ENCODE results near the gene IMMP2L. TPM values are rescaled to one million over a fixed set of nuclear protein-coding genes. Genes with fewer than 3 reads are reported as not detected.

The IMMP2L gene
- total RNA-seq, 4 donors from 2014 or later, result 23.8 to 30.0 (median 27.7) TPM

GRCh38 chr7:111174510-111174909 lies 387.8 kb downstream of the IMMP2L start:
- intact Hi-C loops (cut with DNase I), result no loop called here

GRCh38 chr7:111173990-111174389 lies 388.3 kb downstream of the IMMP2L start:
- WGBS, 2 donors, result 81 to 86% methylated on average over 2 of the region's 2 CpGs
- intact Hi-C loops (cut with DNase I), result no loop called here

More at GRCh38 chr7:111174510-111174909, 387.8 kb downstream of the IMMP2L start:
- no peak for TF ChIP-seq POLR2A (IDR thresholded peaks at IDR 0.05)
- TF ChIP-seq, protein P1, sequence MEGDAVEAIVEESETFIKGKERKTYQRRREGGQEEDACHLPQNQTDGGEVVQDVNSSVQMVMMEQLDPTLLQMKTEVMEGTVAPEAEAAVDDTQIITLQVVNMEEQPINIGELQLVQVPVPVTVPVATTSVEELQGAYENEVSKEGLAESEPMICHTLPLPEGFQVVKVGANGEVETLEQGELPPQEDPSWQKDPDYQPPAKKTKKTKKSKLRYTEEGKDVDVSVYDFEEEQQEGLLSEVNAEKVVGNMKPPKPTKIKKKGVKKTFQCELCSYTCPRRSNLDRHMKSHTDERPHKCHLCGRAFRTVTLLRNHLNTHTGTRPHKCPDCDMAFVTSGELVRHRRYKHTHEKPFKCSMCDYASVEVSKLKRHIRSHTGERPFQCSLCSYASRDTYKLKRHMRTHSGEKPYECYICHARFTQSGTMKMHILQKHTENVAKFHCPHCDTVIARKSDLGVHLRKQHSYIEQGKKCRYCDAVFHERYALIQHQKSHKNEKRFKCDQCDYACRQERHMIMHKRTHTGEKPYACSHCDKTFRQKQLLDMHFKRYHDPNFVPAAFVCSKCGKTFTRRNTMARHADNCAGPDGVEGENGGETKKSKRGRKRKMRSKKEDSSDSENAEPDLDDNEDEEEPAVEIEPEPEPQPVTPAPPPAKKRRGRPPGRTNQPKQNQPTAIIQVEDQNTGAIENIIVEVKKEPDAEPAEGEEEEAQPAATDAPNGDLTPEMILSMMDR (IDR thresholded peaks at IDR 0.05), result no peak
- 79 to 96% methylated on average over 3 of the region's 3 CpGs for WGBS, 2 donors
- DNase-seq, result no peak
- no peak overlapping the region for H3K4me3 ChIP-seq (replicated peaks in 1 of 3)
- H3K9me3 ChIP-seq, result no peaks in the 10 kb centered on the region
- H3K27ac ChIP-seq, result no peak overlapping the region
- H3K4me1 ChIP-seq, result peaks cover 0 to 4% of the 10 kb centered on the region in 2 donors
- H3K27me3 ChIP-seq, result no peaks in the 10 kb centered on the region
- no peaks in the 10 kb centered on the region for H3K36me3 ChIP-seq

DNA sequence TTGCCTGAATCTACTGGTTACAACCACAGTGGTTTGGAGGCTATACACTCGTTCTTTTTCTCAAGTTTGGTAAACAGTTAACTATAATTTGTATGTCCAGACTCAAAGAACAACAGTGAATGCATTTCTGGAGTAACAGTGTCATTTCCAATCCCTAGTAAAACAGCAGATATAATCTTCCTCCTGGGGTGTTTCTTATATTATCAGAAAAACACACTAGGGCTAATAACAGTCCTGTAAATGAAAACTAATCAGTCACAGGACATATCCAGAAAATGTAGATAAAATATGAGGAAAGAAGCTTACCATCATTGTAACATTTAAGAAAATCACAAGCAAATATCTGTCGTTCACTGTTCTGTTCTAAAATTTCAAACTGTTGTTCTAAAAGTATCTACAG lies 388.8 kb downstream of the IMMP2L start:
- DNase-seq, result no peak
- H3K27me3 ChIP-seq, result no peaks in the 10 kb centered on the region
- no peak overlapping the region for H3K4me3 ChIP-seq (replicated peaks in 1 of 3)
- H3K4me1 ChIP-seq, result peaks cover 6 to 10% of the 10 kb centered on the region in 2 donors
- no peak for TF ChIP-seq POLR2A (IDR thresholded peaks at IDR 0.05)
- TF ChIP-seq, protein P1 (IDR thresholded peaks at IDR 0.05), result no peak
- 89 to 93% methylated on average over 2 of the region's 2 CpGs for WGBS, 2 donors
- intact Hi-C loops (cut with DNase I), result no loop called here
- H3K9me3 ChIP-seq, result no peaks in the 10 kb centered on the region
- H3K36me3 ChIP-seq, result no peaks in the 10 kb centered on the region
- H3K27ac ChIP-seq, result no peak overlapping the region

More at GRCh38 chr7:111173990-111174389, 388.3 kb downstream of the IMMP2L start:
- no peak overlapping the region for H3K27ac ChIP-seq
- no peaks in the 10 kb centered on the region for H3K27me3 ChIP-seq
- no peak overlapping the region for H3K4me3 ChIP-seq (replicated peaks in 1 of 3)
- no peak for DNase-seq
- no peak for TF ChIP-seq POLR2A (IDR thresholded peaks at IDR 0.05)
- TF ChIP-seq, protein P1 (IDR thresholded peaks at IDR 0.05), result no peak
- no peaks in the 10 kb centered on the region for H3K9me3 ChIP-seq
- H3K36me3 ChIP-seq, result no peaks in the 10 kb centered on the region
- H3K4me1 ChIP-seq, result peaks cover 3 to 8% of the 10 kb centered on the region in 2 donors

GRCh38 chr7:111172564-111173257 lies 389.6 kb downstream of the IMMP2L start:
- Histone ChIP-seq H3K27me3 (no peaks in the 10 kb centered on the region), H3K4me3 (replicated peaks in 1 of 3) (no peak overlapping the region), H3K9me3 (no peaks in the 10 kb centered on the region), H3K4me1 (peaks cover 10 to 14% of the 10 kb centered on the region in 2 donors), H3K36me3 (no peaks in the 10 kb centered on the region), H3K27ac (no peak overlapping the region)
- DNase-seq, result no peak
- intact Hi-C loops (cut with DNase I), result no loop called here
- WGBS, 2 donors, result 90 to 96% methylated on average over 2 of the region's 2 CpGs
- TF ChIP-seq, protein P1 (IDR thresholded peaks at IDR 0.05), result no peak
- no peak for TF ChIP-seq POLR2A (IDR thresholded peaks at IDR 0.05)

GRCh38 chr7:111168182-111168581 lies 394.1 kb downstream of the IMMP2L start:
- Histone ChIP-seq H3K27ac (no peak overlapping the region), H3K36me3 (no peaks in the 10 kb centered on the region), H3K9me3 (no peaks in the 10 kb centered on the region), H3K4me1 (peaks cover 11 to 19% of the 10 kb centered on the region in 2 donors), H3K27me3 (no peaks in the 10 kb centered on the region), H3K4me3 (replicated peaks in 1 of 3) (no peak overlapping the region)
- no peak for DNase-seq
- intact Hi-C loops (cut with DNase I), result no loop called here
- no peak for TF ChIP-seq POLR2A (IDR thresholded peaks at IDR 0.05)
- TF ChIP-seq, protein P1 (IDR thresholded peaks at IDR 0.05), result no peak
- 17 to 29% methylated on average over 2 of the region's 2 CpGs for WGBS, 2 donors

All from thyroid gland (tissue), 4 donors.